T-helper 22 cell (primary cell): ENCODE results near the gene COL27A1.

Source experiments
- DNase-seq: peaks from one replicate; pipeline ENCODE4 v3.0.0-alpha.2; 2020; ENCODE audit warnings: low read depth

The COL27A1 gene

DNA sequence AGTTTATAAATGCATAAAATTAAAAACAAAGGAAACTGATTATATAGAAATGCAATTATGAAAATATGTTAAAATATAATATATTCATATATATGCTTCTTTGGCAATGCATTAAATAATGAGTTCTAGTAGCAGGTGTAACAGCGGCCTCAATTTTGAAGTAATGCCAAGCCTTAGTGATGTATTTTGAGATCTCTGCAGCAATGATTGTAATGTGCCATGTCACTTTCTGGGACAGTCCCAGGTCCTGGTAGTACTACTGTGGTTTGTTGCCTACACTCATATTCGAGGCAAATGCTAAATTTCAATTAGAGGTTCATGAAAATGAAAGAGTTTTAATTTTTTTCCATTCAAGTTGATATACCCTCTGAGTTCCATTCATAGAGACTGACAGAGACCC, 91.7 kb downstream of the COL27A1 start:
- DNase-seq, result no peak

DNA sequence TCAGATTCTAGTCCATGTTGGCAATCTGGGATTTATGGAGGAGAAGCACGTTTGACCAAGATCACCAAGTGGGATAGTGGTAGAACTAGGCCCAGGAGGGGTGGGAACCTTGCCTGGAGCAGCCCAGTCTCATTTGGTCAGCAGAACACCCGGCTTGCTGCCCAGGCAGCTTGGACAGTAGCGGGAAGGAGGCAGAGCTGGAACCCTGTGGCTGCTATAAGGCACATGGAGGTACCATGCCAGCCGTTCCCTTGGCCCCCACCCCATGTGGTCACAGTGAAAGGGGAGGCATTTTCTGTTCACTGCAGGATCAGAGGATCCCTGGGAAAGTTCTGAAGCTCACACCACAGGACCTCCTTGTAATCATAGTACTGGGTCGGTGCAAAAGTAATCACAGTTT, 92.2 kb downstream of the COL27A1 start:
- DNase-seq, result no peak

DNA sequence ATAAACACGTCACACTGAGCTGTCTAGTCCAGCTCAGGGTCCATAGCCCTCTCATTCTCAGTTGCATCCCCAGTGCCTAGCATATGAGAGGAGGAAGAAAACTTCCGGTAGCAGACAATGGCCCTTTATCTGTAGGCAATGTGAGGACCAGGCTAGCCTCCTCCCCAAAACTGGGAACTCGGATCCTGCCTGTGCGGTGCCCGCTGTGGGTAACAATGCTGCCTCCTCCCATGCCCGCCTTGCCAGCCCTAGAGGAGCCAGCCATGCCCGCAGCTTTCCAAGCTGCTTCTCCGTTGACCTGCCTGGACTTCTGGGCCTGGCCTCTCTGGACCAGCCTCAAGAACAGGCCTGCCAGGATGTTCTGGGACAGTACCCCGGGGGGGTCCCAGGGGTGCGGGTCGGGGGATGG, 93.0 kb downstream of the COL27A1 start:
- DNase-seq, result no peak

DNA sequence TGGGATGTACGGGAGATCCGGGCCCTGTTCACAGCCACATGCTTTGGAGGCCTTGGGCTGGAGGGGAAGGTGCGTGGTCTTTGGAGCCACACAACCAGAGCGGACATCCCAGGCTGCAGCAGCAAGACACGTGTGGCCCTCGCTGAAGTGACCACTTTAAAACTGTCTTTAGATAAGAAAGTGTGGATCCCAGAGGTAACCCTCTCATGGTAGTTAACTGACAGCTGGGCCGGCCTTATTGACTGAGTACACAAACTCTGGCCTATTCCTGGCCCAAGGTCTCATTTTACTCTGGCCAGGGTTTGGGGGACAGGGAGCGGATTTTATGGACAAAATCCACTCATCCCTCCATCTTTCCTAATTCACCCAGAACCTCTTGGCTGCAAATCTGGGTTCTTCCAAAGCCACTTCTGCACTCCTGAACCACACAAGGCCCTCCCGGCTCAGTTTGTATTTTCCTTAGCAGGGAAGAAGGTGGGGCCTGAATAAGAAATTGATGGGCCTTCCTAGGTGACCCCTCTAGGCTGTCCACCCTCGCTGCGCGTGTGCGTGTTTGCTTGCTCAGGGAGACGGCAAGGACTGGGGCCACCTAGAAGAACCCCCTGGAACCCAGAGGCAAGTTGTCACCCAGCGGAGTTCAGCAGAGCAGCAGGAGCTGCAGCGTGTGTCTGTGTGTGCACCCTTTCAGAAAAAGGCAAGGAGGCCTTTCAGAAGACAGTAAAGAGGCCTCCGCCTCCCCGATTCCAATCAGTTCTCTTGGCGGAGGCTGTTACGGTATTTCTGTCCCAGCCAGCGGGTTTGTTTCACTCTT, 94.3 kb downstream of the COL27A1 start:
- no peak for DNase-seq

DNA sequence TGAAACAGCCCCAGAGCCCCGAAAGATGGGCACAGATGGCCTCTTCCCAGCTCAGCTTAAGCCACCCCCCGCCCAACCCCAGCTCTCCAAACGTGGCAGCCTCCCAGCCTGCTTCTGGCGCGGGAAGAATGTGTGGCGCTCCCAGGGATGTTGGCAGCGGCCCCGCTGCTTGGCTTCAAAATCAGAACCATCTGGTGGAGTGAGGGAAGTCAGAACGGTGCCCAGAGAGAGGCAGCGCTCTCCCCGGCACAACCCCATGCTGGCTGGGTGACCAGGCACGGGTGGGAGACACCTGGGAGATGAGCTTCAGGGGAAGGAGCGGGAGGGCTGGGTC, 94.9 kb downstream of the COL27A1 start:
- no peak for DNase-seq

DNA sequence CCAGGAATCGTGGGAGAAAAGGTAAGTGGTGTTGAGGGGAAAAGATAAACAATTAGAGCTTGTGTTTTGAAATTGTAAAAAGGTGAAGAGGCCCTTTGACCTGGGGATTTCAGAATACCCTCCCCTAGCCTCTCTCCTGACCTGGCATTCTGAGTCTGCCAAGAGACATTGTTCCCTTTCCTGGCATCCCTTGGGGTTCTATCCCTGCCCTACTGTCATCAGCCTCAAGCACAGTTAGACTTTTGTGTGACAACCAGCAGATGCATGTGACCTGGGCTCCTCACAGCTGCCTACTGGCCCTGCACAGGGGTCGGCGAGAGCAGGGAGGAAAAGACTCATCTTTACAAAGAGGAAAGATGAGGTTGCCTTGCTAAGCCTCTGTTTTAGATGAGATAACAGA, 95.3 kb downstream of the COL27A1 start:
- DNase-seq, result no peak

DNA sequence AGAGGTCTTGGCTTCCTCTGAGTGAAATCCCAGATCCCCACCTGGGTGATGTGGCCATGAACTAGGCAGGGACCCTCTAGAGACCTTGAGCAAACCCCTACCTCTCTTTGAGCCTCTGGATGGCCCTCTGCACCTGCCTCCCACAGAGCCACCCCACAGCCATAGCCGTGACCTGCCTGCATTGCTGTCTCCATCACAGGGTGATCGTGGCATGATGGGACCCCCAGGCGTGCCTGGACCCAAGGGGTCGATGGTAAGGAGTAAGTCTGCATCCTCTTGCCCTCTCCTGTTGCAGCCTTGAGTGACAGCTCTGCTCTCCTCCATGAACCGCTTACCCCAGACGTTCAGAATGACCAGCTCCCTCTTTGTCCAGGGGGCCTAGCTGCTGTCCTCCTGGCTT, 97.1 kb downstream of the COL27A1 start:
- no peak for DNase-seq

DNA sequence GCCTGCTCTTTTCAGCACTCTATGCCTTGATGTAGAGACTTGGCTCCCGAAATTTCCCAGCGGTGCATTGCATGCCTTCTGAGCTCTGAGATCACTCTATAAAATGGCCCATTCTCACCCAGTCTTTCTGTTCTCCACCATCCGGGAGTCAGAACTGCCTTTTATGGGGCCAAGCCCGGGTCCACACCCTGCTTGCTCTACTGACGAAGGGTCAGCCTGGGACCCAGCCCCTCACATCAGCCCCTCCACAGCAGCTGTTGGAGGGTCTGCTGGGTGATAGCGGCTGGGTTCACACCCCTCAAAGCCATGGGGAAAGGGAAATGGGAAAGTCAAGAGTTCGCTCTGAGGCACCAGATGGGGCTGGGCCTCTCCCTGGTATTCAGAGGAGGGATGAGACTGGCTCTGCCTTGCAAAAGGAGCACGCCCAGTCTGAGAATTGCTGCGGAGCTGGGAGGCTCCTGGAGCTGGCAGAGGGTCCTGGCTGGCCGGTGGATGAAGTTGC, 101.5 kb downstream of the COL27A1 start:
- DNase-seq, result no peak

DNA sequence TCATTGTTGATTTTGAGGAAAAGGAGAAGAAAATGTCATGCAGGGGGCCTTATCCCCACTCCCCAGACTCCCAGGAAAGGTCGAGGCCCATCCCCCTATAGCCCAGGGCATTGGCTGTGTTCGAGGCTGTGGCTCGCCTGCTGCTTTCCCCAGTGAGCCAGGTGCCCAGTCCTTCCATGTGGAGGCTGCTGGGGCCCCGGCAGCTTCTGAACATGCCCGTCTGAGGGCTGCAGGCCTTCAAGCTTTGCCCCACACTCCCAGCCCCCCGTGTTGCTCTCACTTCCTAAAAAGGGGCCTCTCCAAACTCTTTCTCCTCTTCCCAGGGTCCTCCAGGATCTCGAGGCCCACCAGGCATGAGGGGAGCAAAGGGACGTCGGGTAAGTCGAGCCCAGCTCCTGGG, 102.9 kb downstream of the COL27A1 start:
- DNase-seq, result no peak

DNA sequence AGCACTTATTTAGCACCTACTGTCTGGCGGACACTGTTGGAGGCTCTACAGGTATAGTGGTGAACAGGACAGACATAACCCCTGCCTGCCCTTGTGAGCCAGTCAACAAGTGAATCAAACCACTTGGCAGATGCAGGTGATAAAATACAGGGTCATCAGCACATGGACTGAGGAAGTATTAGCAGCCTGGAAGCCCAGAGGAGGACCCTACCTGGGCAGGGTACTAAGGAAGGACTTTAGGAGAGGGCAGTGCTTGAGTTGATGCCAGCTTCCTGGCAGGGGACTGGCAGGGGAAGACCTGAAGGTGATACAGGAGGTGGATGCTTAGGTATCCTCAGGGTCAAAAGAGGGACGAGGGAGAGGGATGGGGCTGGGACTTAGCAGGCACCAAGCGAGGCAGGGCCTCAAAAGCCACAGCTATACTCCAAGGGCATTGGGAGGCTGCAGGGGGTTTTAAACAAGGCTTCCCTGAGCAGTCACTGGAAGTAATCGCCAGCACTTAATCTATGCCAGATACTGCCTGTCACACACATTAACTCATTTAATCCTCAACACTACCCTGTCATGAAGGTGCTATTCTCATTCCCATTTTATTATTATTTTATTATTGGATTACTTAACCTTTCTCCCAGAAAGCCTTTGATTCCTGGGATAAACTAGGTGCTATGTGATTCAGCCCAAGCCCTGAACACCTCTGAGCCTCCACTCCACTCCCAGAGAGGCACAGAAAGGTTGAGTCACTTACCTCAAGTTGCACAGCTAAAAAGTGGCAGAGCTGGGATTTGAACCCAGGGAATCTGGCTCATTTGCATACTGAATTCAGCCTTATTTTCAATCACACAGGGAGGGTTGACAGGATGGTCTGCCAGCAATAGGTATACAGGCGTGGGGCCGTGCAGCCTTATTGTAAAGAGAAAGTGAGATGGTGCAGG, 103.8 kb downstream of the COL27A1 start:
- DNase-seq, result no peak

DNA sequence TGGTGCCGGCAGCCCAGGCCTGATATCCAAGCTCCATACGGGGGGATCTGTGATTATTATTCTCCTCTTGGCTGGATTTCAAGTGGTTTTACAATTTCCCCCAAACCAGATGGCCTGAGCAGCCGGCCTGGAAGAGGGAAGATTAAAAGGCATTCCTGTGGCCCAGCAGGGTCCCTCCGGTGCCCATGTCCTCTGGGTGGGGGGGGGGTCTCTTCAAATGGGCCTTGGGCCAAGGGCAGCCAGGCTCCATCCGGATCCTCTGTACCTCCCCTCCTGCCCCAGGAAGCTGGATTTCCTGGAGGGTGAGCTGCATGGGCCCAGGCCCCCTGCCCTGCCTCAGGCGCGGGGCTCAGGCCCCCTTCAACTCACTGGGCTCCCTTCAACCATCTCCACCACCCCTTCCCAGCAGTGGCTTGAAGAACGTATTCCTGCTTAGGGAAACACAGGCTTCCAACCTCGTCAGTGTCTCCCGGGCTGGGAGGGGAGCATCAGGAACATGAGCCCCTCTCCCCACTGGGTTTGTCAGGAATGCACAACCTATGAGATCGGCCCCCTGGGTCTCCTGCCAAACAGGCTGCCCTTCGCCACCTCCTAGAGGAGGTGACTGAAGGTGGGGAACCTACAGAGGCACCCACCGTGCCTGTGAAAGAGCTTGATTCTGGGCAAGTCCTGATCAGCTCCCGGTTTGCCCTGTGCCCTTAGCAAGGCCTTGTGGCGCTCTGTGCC, 104.6 kb downstream of the COL27A1 start:
- no peak for DNase-seq

DNA sequence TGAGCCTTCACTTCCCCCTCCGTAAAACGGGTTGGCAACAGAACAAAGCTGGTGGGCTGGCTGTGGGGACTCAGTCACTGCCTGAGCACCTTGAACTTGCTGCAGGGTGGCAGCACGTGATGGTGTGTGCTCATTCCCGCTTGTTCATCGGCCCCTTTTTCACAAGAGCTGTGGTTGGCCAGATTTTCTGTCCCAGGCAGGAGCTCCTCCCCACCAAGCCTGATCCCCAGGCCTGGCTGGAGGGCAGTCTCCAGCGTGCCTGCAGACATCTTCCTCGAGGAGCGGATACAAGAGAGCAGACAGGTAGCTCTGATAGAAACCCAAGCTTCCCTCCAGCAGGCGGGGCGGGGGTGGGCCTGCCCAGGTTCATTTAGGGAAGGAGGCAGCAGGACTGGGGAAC, 105.7 kb downstream of the COL27A1 start:
- DNase-seq, result no peak

DNA sequence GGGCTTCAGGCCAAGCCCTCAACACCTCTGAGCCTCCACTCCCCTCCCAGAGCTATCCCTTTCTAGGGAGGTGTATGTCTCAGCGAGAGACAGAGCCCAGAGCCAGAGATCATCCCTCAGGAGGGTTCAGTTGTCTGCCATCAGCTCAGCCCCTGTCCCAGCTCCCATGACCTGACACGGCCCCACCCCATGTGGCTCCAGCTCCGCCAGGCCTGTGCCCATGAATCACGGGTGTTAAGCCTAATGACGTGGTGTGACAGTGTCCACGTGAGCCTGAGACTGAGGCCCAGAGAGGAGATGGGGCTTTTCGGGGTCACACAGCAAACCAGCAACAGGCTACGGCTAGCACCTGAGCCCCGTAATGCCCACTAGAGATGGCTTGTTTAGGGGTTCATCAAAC, 106.7 kb downstream of the COL27A1 start:
- DNase-seq, result no peak

DNA sequence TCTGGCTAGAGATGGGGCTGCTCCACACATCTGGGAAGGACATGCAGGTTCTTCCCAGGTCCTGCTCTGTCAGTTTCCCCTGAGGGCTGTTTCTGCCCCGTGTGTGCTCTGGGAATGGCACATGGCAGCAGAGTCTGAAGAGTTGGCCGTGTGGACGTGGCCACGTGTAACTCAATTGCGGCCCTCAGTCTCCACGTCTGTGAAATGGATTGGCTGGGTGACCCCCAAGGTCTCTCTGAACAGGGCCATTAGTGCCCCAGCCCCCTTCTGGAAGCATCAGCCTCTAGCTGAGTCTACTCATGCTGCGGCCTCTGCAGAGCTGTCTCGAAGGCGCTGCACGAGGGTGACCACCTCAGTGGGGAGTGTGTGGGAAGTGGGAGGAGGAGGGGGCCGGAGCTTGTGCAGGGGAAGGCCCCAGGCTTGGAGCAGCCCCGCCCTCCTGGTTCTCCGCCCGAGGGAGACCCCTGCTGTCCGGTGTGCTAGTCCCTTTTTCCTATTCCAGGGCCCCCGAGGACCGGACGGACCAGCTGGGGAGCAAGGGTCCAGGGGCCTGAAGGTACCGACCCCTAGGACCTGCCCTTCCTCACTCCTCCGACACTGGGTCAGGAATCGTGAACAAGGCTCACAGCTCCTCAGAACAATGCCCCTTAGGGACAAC, 108.6 kb downstream of the COL27A1 start:
- no peak for DNase-seq

DNA sequence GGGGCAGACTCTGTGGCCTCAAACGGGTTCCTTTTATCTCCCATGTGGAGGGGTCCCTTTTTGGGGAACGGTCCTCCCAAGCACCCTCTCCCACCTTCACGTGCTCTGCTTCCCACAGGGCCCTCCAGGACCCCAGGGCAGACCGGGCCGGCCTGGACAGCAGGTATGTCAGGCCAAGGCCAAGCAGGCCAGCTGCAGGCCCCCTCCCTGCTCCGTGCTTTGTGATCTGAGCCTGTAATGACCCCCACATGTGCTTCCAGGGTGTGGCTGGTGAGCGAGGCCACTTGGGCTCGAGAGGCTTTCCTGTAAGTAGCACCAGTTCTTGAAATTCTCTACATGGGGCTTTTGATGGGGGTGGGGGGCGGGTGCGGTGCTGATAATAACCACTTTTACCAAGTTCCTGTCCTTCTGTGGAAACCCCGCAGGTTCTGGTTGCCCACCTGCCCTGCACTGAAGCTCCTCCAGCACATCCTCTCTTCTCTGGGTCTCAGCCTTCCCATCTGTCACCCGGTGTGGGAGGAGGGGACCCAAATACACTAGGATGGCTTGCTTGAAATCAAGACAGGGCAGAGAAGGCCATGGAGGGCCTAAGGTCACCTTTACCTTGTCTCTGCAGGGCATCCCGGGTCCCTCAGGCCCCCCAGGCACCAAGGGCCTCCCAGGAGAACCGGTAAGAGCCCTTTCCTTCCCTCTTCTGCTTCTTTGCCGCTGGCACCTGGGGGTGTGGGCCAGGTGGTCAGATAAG, 109.6 kb downstream of the COL27A1 start:
- DNase-seq, result no peak

DNA sequence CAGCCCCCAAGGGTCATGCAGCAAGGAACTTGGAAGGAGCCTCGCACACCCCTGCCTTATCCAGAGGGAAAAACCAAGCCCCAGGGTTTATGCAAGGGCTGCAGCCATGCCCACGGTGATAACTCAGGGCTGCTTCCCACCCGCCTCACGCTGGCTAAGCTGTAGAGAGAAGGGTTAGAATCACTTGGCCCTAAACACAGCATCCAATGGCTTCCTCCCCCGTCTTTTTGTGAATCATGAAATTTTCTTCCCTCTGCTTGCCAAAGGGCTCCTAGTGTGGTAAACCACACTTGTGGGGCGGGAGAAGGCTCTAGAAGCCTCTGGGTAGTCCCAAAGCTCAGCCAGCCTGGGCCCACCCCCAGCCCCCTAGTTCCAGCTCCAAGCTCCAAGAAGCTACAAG, 111.6 kb downstream of the COL27A1 start:
- DNase-seq, result no peak

DNA sequence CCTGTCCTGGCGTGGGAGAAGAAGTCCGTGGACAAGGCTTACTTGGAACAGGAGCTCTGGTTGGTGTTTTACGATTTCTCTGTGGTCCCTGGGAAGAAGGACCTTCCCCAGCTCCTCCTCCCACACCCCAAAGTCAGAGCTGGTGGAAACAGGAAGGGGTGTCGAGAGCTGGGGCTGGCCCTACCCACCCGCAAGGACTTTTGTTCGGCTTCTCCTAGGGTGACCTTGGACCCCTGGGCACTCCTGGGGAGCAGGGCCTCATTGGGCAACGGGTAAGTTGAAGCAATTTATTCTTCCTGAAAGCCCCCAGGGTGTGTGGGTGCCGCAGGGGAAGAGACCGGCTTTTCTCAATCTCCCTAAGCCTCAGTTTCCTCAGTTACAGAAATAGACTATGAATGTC, 113.7 kb downstream of the COL27A1 start:
- no peak for DNase-seq

DNA sequence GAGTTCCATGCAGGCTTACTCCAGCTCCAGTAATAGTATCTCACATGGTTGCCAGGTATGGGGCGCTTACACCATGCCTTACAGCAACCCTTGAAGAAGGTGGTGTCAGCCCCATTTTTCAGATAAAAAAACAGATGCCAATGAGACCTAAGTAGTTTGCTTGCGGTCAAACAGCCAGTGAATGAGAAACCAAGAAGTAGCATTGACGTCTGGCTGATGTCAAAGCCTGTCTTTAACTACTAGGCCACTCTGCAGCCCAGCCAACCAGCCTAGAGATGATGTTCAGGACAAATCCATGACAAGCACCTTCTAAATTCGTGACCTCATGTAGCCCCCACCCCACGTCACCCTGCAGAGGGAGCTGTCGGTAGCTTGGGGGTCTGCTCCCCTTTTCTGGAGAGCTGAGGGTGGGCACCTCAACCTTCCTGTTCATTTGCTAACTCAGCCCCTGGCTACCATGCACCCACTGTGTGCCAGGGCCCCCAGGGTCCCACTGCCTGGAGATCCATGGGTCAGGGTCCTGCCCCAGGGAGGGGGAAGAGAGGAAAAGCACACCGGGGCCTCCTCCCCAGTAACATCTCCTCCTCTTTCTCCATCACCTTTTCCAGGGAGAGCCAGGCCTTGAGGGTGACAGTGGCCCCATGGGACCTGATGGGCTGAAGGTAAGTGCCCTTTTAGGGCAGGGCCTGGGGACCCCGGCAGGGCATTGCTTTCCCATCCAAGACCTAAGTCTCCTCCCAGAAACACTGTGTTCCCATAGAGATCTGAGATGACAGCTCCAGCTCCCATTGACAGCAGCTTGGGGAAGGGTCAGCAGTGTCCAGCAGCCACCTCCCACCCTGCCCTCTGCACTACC, 115.0 kb downstream of the COL27A1 start:
- no peak for DNase-seq

DNA sequence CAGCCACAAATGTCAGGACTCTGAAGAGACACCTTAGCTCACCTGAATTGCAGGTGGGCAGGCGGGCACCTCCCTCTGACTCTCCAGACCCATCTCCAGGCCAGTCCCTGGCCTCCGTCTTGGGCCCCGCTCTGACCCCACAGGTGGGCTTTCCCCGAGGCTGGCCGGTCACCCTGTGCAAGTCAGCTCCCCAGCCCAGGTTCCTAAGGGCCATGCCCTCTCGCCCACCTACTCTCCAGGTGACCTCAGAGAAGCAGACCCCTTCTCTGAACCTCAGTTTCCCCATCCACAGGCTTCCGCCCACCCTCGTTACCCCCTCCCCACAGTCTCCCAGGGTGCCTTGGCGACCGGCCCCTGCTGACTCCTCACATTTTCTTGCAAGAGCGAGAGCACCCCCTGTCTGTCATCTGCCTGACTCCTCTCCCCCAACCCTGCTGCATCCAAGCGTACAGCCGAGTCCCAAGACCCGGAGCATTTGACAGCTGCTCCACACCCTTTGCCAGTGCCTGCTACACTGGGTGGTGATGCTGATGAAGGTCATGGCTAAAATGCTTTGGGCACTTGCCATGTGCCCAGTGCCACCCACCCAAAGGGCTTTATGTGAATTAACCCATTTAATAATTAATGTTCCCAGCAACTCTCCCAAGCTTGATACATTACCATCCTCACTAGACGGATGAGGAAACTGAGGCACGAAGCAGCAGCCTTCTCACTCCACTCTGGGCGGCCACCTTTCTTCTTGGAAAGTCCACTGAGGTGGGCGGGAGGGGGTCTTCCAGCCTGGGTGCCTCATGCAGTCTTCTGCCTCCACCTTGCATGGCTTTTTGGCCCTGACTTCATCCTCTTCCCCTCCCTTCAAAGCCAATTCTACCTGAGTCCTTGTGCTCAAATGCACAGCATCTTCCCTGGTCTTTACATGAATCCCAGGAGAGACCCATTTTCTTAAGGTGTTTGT, 116.5 kb downstream of the COL27A1 start:
- DNase-seq, result no peak
